ENCODE measurements around the gene CLEC2L. TPM values are rescaled to one million over a fixed set of nuclear protein-coding genes. Genes with fewer than 3 reads are reported as not detected.
"Not testable (repeated sequence)": the region's sequence is repeated elsewhere in the genome, so short reads cannot be mapped to it uniquely, and the experiment has no call there.

The CLEC2L gene
- total RNA-seq, 2 experiments from 2014 or later: not detected

- Mint-ChIP-seq H3K36me3 (no peaks in the 10 kb centered on the region), H3K4me1 (no peaks in the 10 kb centered on the region), H3K9me3 (ENCODE audit: low read depth) (no peaks in the 10 kb centered on the region), H3K27ac (no peak overlapping the region), H3K4me3 (no peak overlapping the region), H3K27me3 (peaks cover 5% of the 10 kb centered on the region)
- CTCF ChIA-PET: interaction anchor here (1.0 kb wide), 1 partner anchor 114 kb away, joined by 5 read pairs; no protein-coding TSS in a partner anchor
- DNase-seq (no peak), ATAC-seq (no peak)
Measured at GRCh38 chr7:139548302-139549028, 25.0 kb downstream of the CLEC2L start.

GRCh38 chr7:139553991-139554700 is 30.7 kb downstream of the CLEC2L start:
- not testable (repeated sequence) for H3K9me3 Mint-ChIP-seq (ENCODE audit: low read depth); H3K36me3 Mint-ChIP-seq; DNase-seq; H3K4me3 Mint-ChIP-seq; H3K4me1 Mint-ChIP-seq; H3K27ac Mint-ChIP-seq; ATAC-seq
- peaks cover 24% of the 10 kb centered on the region for H3K27me3 Mint-ChIP-seq
- CTCF ChIA-PET: interaction anchor here (1.5 kb wide), 1 partner anchor 48 kb away, joined by 6 read pairs; no protein-coding TSS in a partner anchor

GRCh38 chr7:139557857-139558581 is 34.5 kb downstream of the CLEC2L start:
- no peaks in the 10 kb centered on the region for H3K4me1 Mint-ChIP-seq
- no peak for ATAC-seq
- H3K27ac Mint-ChIP-seq: no peak overlapping the region
- no peak overlapping the region for H3K4me3 Mint-ChIP-seq
- no peak for DNase-seq
- CTCF ChIA-PET: interaction anchor here (1.8 kb wide), 1 partner anchor 44 kb away, joined by 5 read pairs; no protein-coding TSS in a partner anchor
- H3K9me3 Mint-ChIP-seq (ENCODE audit: low read depth): no peaks in the 10 kb centered on the region
- H3K27me3 Mint-ChIP-seq: peaks cover 23% of the 10 kb centered on the region
- H3K36me3 Mint-ChIP-seq: no peaks in the 10 kb centered on the region

- ATAC-seq (no peak), DNase-seq (no peak)
- H3K27me3 Mint-ChIP-seq: peaks cover 17% of the 10 kb centered on the region
- CTCF ChIA-PET: no interaction called here
- H3K4me1 Mint-ChIP-seq: no peaks in the 10 kb centered on the region
- no peak overlapping the region for H3K4me3 Mint-ChIP-seq
- no peaks in the 10 kb centered on the region for H3K9me3 Mint-ChIP-seq (ENCODE audit: low read depth)
- H3K36me3 Mint-ChIP-seq: no peaks in the 10 kb centered on the region
- H3K27ac Mint-ChIP-seq: no peak overlapping the region
Measured at GRCh38 chr7:139559364-139560105, 36.0 kb downstream of the CLEC2L start.

GRCh38 chr7:139560199-139560598 is 36.7 kb downstream of the CLEC2L start:
- Mint-ChIP-seq H3K27me3 (peaks cover 15% of the 10 kb centered on the region), H3K4me1 (no peaks in the 10 kb centered on the region), H3K27ac (no peak overlapping the region), H3K4me3 (no peak overlapping the region), H3K36me3 (no peaks in the 10 kb centered on the region), H3K9me3 (ENCODE audit: low read depth) (no peaks in the 10 kb centered on the region)
- DNase-seq: no peak
- ATAC-seq: no peak
- CTCF ChIA-PET: no interaction called here

- no peak for ATAC-seq
- no peak for DNase-seq
- Mint-ChIP-seq H3K4me3 (no peak overlapping the region), H3K4me1 (no peaks in the 10 kb centered on the region), H3K27ac (no peak overlapping the region), H3K9me3 (ENCODE audit: low read depth) (no peaks in the 10 kb centered on the region), H3K36me3 (no peaks in the 10 kb centered on the region), H3K27me3 (peaks cover 11% of the 10 kb centered on the region)
- CTCF ChIA-PET: no interaction called here
Measured at GRCh38 chr7:139560678-139561077, 37.2 kb downstream of the CLEC2L start.

- DNase-seq (no peak), ATAC-seq (no peak)
- no peaks in the 10 kb centered on the region for H3K4me1 Mint-ChIP-seq
- no peak overlapping the region for H3K4me3 Mint-ChIP-seq
- H3K9me3 Mint-ChIP-seq (ENCODE audit: low read depth): no peaks in the 10 kb centered on the region
- CTCF ChIA-PET: no interaction called here
- H3K27ac Mint-ChIP-seq: no peak overlapping the region
- H3K27me3 Mint-ChIP-seq: peaks cover 7% of the 10 kb centered on the region
- H3K36me3 Mint-ChIP-seq: no peaks in the 10 kb centered on the region
Measured at GRCh38 chr7:139562491-139562890, 39.0 kb downstream of the CLEC2L start.

GRCh38 chr7:139562961-139563565 is 39.6 kb downstream of the CLEC2L start:
- H3K36me3 Mint-ChIP-seq: no peaks in the 10 kb centered on the region
- H3K27ac Mint-ChIP-seq: no peak overlapping the region
- H3K27me3 Mint-ChIP-seq: peaks cover 2% of the 10 kb centered on the region
- no peak overlapping the region for H3K4me3 Mint-ChIP-seq
- ATAC-seq (no peak), DNase-seq (no peak)
- H3K9me3 Mint-ChIP-seq (ENCODE audit: low read depth): no peaks in the 10 kb centered on the region
- no peaks in the 10 kb centered on the region for H3K4me1 Mint-ChIP-seq
- CTCF ChIA-PET: no interaction called here

GRCh38 chr7:139563856-139564255 is 40.4 kb downstream of the CLEC2L start:
- Mint-ChIP-seq H3K9me3 (ENCODE audit: low read depth) (no peaks in the 10 kb centered on the region), H3K4me3 (no peak overlapping the region), H3K36me3 (no peaks in the 10 kb centered on the region), H3K27me3 (no peaks in the 10 kb centered on the region), H3K4me1 (no peaks in the 10 kb centered on the region), H3K27ac (no peak overlapping the region)
- ATAC-seq (no peak), DNase-seq (no peak)
- CTCF ChIA-PET: no interaction called here

GRCh38 chr7:139566075-139566474 is 42.6 kb downstream of the CLEC2L start:
- no peak for ATAC-seq
- no peak overlapping the region for H3K4me3 Mint-ChIP-seq
- no peaks in the 10 kb centered on the region for H3K9me3 Mint-ChIP-seq (ENCODE audit: low read depth)
- CTCF ChIA-PET: interaction anchor here (1.0 to 1.3 kb wide), 2 partner anchors 11 to 131 kb away, joined by 3 to 5 read pairs; no protein-coding TSS in a partner anchor
- H3K4me1 Mint-ChIP-seq: no peaks in the 10 kb centered on the region
- H3K27ac Mint-ChIP-seq: no peak overlapping the region
- no peaks in the 10 kb centered on the region for H3K36me3 Mint-ChIP-seq
- H3K27me3 Mint-ChIP-seq: no peaks in the 10 kb centered on the region
- no peak for DNase-seq

GRCh38 chr7:139566736-139567646 is 43.5 kb downstream of the CLEC2L start:
- Mint-ChIP-seq H3K27me3 (no peaks in the 10 kb centered on the region), H3K4me3 (no peak overlapping the region), H3K9me3 (ENCODE audit: low read depth) (no peaks in the 10 kb centered on the region), H3K36me3 (no peaks in the 10 kb centered on the region), H3K4me1 (no peaks in the 10 kb centered on the region), H3K27ac (no peak overlapping the region)
- DNase-seq (no peak), ATAC-seq (no peak)
- CTCF ChIA-PET: interaction anchor here (1.0 kb wide), 1 partner anchor 54 kb away, joined by 3 read pairs; no protein-coding TSS in a partner anchor

All from activated CD8-positive, alpha-beta memory T cell treated with anti-CD3 and anti-CD28 coated beads, Interleukin-2, amount 10 ng/mL, durations not matched to agents 7 days and 5 days (primary cell).